Mucosa of rectum (tissue), 2 donors: ENCODE results near the gene CLK3.

ENCODE experiments used
- H3K27ac ChIP-seq, 2 donors: one replicate each; pipeline ENCODE4 v1.7.0; 2013; ENCODE audit warnings: inconsistent platforms in 2 of 2, low read depth in 2 of 2, low read length in 2 of 2
- H3K27me3 ChIP-seq, 2 donors: one replicate each; pipeline ENCODE4 v1.7.0; 2013; ENCODE audit warnings: low read length in 2 of 2; ENCODE audit not compliant: control insufficient read depth in 2 of 2, insufficient read depth in 2 of 2
- H3K36me3 ChIP-seq, 2 donors: one replicate each; pipeline ENCODE4 v1.7.0; 2013; ENCODE audit warnings: low read length in 2 of 2; ENCODE audit not compliant: control insufficient read depth in 2 of 2, insufficient read depth in 2 of 2
- H3K4me1 ChIP-seq, 2 donors: one replicate each; pipeline ENCODE4 v1.7.0; 2013; ENCODE audit warnings: low read length in 2 of 2, mild to moderate bottlenecking in 1 of 2; ENCODE audit not compliant: control insufficient read depth in 2 of 2, insufficient read depth in 2 of 2
- H3K4me3 ChIP-seq, 2 donors: one replicate each; pipeline ENCODE4 v1.7.0; 2013; ENCODE audit warnings: low read length in 2 of 2
- H3K9ac ChIP-seq, 2 donors: one replicate each; pipeline ENCODE4 v1.7.0; 2013; ENCODE audit warnings: low read length in 2 of 2, low read depth in 1 of 2, mild to moderate bottlenecking in 1 of 2
- H3K9me3 ChIP-seq, 2 donors: one replicate each; pipeline ENCODE4 v1.7.0; 2013; ENCODE audit warnings: low read length in 2 of 2; ENCODE audit not compliant: control insufficient read depth in 2 of 2
- donor health status: healthy.
- donor health status: Normal muscosa, but diverticular disease.

The CLK3 gene

DNA sequence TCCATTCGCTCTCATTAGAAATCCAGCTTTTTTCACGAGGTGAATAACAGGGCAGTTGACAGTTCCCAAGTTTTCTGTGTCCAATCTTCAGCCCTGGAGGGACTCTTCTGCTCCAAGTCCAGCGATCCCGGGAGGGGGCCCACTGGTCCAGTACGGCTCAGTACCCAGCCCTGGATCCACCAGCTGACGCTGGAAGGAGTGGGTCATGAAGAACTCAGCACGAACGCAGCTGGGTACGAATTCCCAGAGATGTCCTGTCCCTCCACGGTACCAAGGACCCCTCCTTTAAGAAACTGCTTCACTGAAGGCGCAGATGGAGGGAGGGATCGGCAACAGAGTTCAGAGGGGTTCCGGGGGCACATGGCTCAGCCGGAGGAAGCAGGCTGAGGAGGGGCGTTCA is 16.5 kb upstream of the CLK3 start:
- Histone ChIP-seq H3K27ac (peak overlapping the region in 1 of 2 donors; percentile 88), H3K4me3 (peak overlapping the region; percentile 97 to 98), H3K27me3 (no peaks in the 10 kb centered on the region), H3K9me3 (no peaks in the 10 kb centered on the region), H3K36me3 (peaks cover 4 to 6% of the 10 kb centered on the region in 2 donors), H3K4me1 (peaks cover 16 to 17% of the 10 kb centered on the region in 2 donors), H3K9ac (peak overlapping the region; percentile 90 to 94)

DNA sequence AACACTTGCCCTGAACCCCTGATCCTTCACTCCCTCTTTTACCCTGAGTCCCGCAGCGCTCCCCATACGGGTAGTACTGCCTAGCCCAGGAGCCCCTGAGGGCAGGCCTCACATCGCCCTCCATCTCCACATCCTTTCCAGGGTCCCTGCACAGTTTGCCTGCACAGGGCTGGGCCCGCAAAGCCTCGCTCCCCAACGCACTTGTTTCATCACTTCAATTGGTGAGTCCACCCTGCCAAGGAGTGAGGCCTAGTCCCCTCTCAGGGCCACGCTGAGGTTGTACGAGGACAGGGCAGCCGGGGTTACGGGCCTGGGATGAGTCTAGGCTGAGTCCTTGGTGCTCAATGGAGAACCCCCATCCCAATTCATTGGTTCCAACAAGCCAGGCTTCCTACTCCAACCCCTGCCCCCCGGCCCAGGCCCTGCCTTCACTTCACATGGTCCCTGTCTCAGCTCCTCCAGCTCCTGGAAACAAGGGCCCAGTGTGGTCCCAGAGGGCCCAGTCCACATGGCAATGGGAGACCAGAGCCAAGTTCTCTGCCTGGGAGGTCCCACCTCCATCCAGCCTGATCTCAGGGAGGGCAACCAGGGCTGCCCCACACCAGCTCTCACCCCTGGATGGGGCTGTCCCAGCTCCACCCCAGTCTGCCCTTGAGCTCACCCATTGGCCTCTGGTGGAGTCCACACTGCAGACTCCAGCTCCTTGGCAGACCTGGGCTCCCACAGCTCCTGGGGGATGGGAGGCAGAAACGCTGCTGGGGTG is 12.4 kb upstream of the CLK3 start:
- Histone ChIP-seq H3K9ac (no peak overlapping the region), H3K27me3 (no peaks in the 10 kb centered on the region), H3K36me3 (no peaks in the 10 kb centered on the region), H3K4me3 (no peak overlapping the region), H3K27ac (no peak overlapping the region), H3K4me1 (peaks cover 12% of the 10 kb centered on the region in 2 donors), H3K9me3 (no peaks in the 10 kb centered on the region)

DNA sequence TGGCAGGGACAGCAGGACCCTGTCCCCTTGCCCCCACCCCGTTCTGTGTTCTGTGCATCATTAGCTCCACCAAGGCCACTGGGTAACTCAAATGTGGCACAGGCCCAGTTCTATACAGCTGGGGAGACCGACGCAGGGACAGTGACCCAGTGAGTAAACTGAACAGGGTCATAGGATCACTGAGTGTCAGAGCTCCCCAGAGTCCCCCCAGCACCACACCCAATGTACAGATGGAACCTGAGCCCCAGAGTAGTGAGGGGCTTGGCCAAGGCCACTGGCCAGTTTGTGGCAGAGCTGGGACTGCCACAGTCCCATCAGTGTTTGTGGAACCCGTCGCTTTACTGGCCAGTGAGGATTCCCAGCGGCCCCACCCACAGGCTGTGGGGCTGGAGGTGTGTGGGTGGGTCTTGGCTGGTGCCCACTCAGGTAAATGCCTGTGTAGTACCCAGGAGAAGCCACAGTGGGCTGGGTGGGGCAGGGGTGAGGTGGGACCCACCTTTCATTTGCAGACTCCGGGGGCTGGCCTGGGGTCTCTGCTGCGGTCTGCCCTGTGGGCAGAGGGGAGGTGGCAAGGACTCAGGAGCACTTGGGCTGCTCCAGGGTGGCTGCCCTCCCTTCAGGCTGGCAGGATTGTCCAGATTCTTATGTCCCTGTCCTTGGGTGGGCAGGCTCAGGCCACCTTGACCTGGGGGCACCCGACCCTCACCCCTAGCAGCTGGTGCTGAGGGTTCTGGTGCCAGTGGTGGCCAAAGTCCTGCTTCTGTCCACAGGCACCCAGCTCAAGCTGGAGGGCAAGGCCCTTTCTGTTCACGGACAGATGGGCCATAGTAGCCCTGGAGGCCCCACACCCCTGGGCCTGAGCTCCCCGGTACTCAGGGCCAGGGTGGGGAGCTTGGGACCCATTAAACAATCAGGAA is 11.6 kb upstream of the CLK3 start:
- peaks cover 7 to 10% of the 10 kb centered on the region in 2 donors for H3K4me1 ChIP-seq
- H3K27ac ChIP-seq: no peak overlapping the region
- peaks cover 0 to 1% of the 10 kb centered on the region in 2 donors for H3K27me3 ChIP-seq
- H3K4me3 ChIP-seq: no peak overlapping the region
- no peak overlapping the region for H3K9ac ChIP-seq
- no peaks in the 10 kb centered on the region for H3K9me3 ChIP-seq
- H3K36me3 ChIP-seq: no peaks in the 10 kb centered on the region

DNA sequence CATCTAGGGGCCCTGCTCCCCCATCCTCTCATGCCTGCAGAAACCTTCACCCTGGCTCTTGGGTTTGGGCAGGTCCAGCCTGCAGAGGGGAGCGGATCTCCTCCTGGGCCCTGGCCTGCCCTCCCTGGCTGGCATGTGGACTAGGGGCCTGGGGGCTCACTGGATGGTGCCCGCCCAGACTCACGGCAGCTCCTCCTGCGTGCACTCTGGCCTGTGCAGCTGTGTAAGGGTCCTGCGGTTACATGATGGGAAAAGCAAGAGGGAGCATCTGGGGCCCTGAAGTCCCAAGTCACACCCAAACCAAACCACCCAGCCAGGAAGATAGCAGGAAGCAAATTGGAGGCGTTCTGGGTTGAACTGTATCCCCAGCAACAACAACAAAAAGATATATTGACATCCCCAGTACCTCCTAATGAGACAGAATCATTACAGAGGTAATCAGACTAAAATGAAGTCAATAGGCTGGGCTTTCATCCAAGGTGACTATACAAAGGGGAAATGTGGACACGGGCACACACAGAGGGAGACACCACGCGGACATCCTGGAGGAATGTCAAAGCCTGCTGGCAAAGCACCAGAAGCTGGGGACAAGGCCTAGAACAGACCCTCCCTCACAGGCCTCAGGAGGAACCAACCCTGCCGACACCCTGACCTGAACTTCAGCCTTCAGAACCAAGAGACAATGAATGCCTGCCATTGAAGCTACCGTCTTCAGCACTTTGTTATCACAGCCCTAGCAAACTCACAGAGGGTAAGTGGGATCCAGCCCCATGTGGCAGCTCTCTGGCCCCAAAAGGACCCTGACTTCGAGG is 10.4 kb upstream of the CLK3 start:
- no peak overlapping the region for H3K4me3 ChIP-seq
- no peaks in the 10 kb centered on the region for H3K36me3 ChIP-seq
- H3K27me3 ChIP-seq: peaks cover 0 to 1% of the 10 kb centered on the region in 2 donors
- no peak overlapping the region for H3K27ac ChIP-seq
- H3K4me1 ChIP-seq: no peaks in the 10 kb centered on the region
- H3K9me3 ChIP-seq: no peaks in the 10 kb centered on the region
- no peak overlapping the region for H3K9ac ChIP-seq

DNA sequence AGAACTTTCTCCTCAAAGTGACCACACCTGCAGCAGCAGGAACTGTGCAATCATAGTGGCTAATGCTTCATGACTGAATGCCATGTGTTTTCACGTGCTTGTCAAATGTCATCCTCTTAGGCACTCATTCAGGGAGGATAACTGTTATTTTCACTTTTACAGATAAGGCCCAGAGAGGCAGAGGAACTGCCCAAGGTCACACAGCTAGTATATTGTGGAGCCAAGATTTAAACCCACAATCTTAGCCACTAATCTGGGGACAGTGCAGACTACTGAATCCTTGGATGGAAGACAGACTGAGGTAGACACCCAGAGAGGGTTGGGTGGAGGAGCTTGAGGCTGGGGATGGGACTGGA is 9.9 kb upstream of the CLK3 start:
- Histone ChIP-seq H3K9ac (no peak overlapping the region), H3K4me3 (no peak overlapping the region), H3K36me3 (no peaks in the 10 kb centered on the region), H3K27me3 (peaks cover 0 to 1% of the 10 kb centered on the region in 2 donors), H3K27ac (no peak overlapping the region), H3K9me3 (no peaks in the 10 kb centered on the region), H3K4me1 (no peaks in the 10 kb centered on the region)

DNA sequence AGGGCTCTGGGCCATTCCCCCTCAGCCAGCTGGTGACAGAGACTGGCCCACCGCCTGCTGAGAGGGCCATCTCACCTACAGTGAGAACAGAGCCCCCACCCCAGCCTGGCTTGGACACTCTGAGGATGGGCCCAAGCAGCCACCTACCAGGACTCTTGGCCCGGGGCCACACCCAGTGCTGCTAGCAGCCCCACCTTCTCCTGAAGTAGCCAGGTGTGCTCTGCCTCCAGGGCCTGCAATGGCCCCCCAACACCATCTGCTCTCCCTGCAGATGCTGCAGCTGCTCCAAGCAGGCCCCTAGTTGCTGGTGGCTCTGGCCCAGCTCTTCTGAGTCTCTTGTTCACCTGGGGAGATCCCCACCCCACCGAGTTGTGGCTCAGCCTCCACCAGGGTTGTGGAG is 6.8 kb upstream of the CLK3 start:
- Histone ChIP-seq H3K27ac (no peak overlapping the region), H3K27me3 (peaks cover 0 to 1% of the 10 kb centered on the region in 2 donors), H3K4me1 (no peaks in the 10 kb centered on the region), H3K9ac (no peak overlapping the region), H3K9me3 (no peaks in the 10 kb centered on the region), H3K4me3 (no peak overlapping the region), H3K36me3 (no peaks in the 10 kb centered on the region)

DNA sequence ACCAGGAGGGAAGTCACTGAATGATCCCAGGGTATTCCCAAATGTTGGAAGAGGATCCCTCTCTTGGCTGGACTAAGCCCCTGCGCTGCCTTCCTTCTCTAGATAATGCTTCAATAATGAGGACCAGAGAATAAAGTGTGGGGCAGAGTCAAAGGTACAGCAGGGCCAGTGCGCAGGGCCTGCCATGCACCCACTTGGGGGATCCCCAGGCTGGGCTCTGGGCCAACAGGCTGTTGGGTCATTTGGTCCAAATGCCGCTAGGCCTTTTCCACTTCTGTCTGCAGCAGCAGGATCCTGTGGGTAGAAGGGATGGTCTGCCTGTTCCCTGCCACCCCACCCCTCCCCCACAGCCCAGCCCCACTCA is 5.7 kb upstream of the CLK3 start:
- Histone ChIP-seq H3K9me3 (no peaks in the 10 kb centered on the region), H3K4me3 (no peak overlapping the region), H3K27me3 (peaks cover 0 to 1% of the 10 kb centered on the region in 2 donors), H3K27ac (no peak overlapping the region), H3K4me1 (no peaks in the 10 kb centered on the region), H3K36me3 (no peaks in the 10 kb centered on the region), H3K9ac (no peak overlapping the region)

DNA sequence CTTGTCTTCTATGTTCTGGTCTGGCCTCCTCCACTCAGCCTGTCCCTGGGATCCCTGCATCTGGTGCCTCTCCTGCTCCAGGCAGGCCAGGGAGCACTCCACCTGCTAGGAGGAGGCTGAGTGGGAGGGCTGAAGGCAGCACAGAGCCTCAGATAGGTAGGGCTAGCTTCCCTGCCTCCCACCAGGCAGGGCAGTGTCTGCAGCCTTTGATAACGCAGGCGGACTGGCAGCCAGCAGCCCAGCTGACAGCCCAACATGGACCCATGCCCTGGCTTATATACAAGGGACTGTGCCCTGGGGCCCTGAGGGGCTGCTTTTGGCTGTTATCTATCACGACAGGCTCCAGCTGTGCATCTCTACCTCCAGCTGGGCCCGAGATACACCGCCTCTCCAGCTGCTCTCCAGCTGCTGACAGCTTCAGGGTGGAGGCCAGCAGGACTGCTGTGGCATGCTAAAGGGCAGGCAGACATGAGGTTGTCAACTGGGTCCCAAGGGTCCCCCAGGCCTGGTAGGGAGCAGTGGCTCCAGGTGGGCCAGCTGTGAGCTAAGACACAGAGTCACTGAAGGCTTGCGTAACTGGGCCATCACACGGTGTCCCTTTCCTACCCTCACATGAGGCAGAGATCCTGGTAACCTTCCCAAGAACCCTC is 5.2 kb upstream of the CLK3 start:
- H3K27me3 ChIP-seq: peaks cover 0 to 1% of the 10 kb centered on the region in 2 donors
- H3K9me3 ChIP-seq: no peaks in the 10 kb centered on the region
- H3K4me3 ChIP-seq: no peak overlapping the region
- no peaks in the 10 kb centered on the region for H3K4me1 ChIP-seq
- no peak overlapping the region for H3K9ac ChIP-seq
- no peaks in the 10 kb centered on the region for H3K36me3 ChIP-seq
- no peak overlapping the region for H3K27ac ChIP-seq

DNA sequence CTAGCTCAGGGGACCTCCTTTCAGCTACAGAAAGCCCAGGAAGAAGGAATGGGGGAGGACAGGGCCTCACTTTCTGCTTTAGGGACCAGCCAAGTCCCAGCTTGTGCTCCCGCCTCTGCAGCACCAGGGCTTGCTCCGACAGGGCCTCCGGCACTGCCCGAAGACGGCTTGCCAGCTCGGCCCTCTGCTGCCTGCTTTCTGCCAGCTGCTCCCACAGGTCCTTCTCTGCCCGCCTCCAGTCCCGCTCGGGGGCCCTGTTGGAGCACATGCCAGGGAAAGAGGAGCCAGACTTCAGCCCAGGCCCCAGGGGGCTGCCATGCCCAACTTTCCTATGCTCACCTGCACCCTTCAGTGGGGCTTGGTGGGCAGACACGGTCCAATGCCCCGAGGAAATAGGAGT is 4.3 kb upstream of the CLK3 start:
- Histone ChIP-seq H3K9ac (no peak overlapping the region), H3K36me3 (no peaks in the 10 kb centered on the region), H3K27me3 (peaks cover 0 to 1% of the 10 kb centered on the region in 2 donors), H3K4me1 (peaks cover 0 to under 1% of the 10 kb centered on the region in 2 donors), H3K9me3 (no peaks in the 10 kb centered on the region), H3K27ac (no peak overlapping the region), H3K4me3 (no peak overlapping the region)
